ENCODE data around the gene AGFG2.

GRCh38 chr7:100547872-100548271 is 8.9 kb downstream of the AGFG2 start:
- TF ChIP-seq SIN3A (IDR thresholded peaks at IDR 0.05; ENCODE audit: borderline replicate concordance, insufficient read depth, low read depth, low read length), result no peak
- TF ChIP-seq CTCF (IDR thresholded peaks at IDR 0.05), result no peak
- TF ChIP-seq REST (IDR thresholded peaks at IDR 0.05; ENCODE audit: insufficient read depth in 1 of 2, low read depth in 2 of 2, low read length in 1 of 2), result no peak
- no peak for TF ChIP-seq POLR2AphosphoS5 (IDR thresholded peaks at IDR 0.05; ENCODE audit: low read depth, low read length)

Measured in Panc1 (cell line).